Activated T-cell treated with anti-CD3 and anti-CD28 coated beads, Interleukin-2, amount 50 U/mL, for 4 hours (primary cell): Measurements from ENCODE around the gene DLX2. TPM values are rescaled to one million over a fixed set of nuclear protein-coding genes. Genes with fewer than 3 reads are reported as not detected.
"Not testable (repeated sequence)": the region's sequence is repeated elsewhere in the genome, so short reads cannot be mapped to it uniquely, and the experiment has no call there.

ENCODE experiments used
- ATAC-seq, 2 donors: fragments of 200-7000 bp; cut with Tn5 transposase; one replicate each; pipeline ENCODE4 v1.10.0; 2021
- DNase-seq: peaks from one replicate; pipeline ENCODE4 v3.0.0-alpha.2; 2020
- H3K27me3 Mint-ChIP-seq: one replicate; pipeline ENCODE4 v1.8.0; 2021; ENCODE audit warnings: low read depth, mixed read lengths
- H3K36me3 Mint-ChIP-seq: one replicate; pipeline ENCODE4 v1.8.0; 2022; ENCODE audit warnings: mixed read lengths; ENCODE audit not compliant: insufficient read depth
- H3K4me1 Mint-ChIP-seq: one replicate; pipeline ENCODE4 v1.8.0; 2021; ENCODE audit warnings: low read depth, mixed read lengths
- H3K4me3 Mint-ChIP-seq: one replicate; pipeline ENCODE4 v1.8.0; 2021; ENCODE audit warnings: mild to moderate bottlenecking, moderate library complexity, mixed read lengths
- H3K9me3 Mint-ChIP-seq: one replicate; pipeline ENCODE4 v1.8.0; 2021; ENCODE audit warnings: mixed read lengths
- total RNA-seq, 3 donors: library from RNA; stranded (reverse); gene quantifications; one replicate each; pipeline ENCODE4 v1.2.1, GENCODE V29; 2021

Gene DLX2
- total RNA-seq, 3 donors from 2014 or later = not detected

DNA sequence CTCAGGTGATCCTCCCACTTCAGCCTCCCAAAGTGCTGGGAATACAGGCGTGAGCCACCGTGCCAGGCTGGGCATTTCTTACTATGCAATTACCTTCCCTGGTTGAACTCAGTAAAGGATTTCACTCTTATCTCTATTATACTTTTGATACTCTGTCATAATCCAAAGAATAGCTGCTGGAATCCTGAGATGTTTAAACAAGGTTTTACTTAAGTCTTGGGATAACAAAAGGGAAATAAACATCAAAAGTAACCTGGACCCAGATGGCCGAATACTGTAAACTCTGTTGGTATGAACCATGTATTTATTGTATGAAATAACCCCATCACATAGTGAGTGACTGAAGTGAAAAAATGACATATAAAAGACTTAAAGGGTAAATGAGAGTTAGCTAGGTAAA is 11.9 kb upstream of the DLX2 start:
- Mint-ChIP-seq H3K36me3 (no peaks in the 10 kb centered on the region), H3K4me1 (no peaks in the 10 kb centered on the region), H3K27me3 (peaks cover 23% of the 10 kb centered on the region), H3K9me3 (no peaks in the 10 kb centered on the region), H3K4me3 (no peak overlapping the region)
- DNase-seq (no peak), ATAC-seq (no peak)

GRCh38 chr2:172114176-172114575 is 11.5 kb upstream of the DLX2 start:
- H3K36me3 Mint-ChIP-seq, H3K9me3 Mint-ChIP-seq, ATAC-seq, H3K4me1 Mint-ChIP-seq, DNase-seq, H3K4me3 Mint-ChIP-seq: not testable (repeated sequence)
- peaks cover 22% of the 10 kb centered on the region for H3K27me3 Mint-ChIP-seq

DNA sequence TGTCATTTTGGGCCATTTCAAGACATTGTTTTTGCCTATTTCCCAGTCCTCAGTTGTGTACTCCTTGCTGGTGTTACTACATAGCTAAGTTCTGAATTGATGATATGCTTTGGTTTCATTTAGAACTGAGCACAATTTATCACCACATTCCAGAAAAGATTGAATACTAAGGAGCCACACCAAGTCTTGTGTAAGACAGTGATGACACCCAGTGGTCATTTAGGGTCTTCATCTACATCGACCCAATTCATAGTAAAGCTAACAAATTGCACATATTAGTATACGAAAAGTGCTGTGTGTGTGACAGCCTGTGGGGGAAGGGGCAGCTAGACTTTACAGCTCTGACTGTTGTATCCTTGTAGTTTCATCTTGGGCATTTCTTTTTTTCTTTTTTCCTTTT is 10.9 kb upstream of the DLX2 start:
- H3K27me3 Mint-ChIP-seq = peaks cover 26% of the 10 kb centered on the region
- no peak overlapping the region for H3K4me3 Mint-ChIP-seq
- DNase-seq (no peak), ATAC-seq (no peak)
- no peaks in the 10 kb centered on the region for H3K9me3 Mint-ChIP-seq
- no peaks in the 10 kb centered on the region for H3K36me3 Mint-ChIP-seq
- peaks cover 1% of the 10 kb centered on the region for H3K4me1 Mint-ChIP-seq

DNA sequence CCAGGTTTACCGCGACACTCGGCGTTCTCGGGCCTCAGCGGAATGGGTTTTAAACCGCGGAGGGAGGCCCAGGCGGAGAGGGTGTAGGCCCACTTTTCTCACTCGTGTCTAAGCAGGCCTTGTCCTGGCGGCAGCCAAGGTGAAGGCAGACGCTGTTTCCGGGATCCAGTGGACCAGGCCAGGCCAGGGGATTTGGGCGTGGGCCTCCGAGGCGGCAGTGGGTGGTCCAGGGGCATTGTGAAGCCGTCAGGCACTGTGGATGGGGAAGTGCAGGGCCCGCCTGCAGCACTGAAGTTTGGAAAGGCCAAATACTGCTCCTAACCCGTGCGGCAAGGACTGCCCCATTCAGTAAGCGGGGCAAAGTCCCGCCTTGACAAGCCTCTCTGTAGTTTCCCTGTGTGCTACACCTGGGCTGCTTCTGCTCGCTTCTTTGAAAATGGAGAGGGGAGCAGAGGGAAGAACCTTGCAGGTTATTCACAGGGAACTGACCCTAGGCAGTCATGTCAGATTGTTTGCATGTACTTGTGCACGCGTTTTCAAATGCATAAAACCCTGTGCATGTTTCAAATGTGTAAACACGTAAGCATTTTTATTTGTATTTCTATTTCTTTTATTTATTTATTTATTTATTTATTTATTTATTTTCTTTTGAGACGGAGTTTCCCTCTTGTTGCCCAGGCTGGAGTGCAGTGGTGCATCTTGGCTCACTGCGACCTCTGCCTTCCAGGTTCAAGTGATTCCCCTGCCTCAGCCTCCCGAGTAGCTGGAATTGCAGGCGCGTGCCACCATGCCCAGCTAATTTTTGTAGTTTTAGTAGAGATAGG is 7.5 kb upstream of the DLX2 start:
- Mint-ChIP-seq H3K4me3 (no peak overlapping the region), H3K36me3 (no peaks in the 10 kb centered on the region), H3K4me1 (peaks cover 17% of the 10 kb centered on the region), H3K9me3 (no peaks in the 10 kb centered on the region), H3K27me3 (peaks cover 57% of the 10 kb centered on the region)
- DNase-seq (no peak), ATAC-seq (no peak)

DNA sequence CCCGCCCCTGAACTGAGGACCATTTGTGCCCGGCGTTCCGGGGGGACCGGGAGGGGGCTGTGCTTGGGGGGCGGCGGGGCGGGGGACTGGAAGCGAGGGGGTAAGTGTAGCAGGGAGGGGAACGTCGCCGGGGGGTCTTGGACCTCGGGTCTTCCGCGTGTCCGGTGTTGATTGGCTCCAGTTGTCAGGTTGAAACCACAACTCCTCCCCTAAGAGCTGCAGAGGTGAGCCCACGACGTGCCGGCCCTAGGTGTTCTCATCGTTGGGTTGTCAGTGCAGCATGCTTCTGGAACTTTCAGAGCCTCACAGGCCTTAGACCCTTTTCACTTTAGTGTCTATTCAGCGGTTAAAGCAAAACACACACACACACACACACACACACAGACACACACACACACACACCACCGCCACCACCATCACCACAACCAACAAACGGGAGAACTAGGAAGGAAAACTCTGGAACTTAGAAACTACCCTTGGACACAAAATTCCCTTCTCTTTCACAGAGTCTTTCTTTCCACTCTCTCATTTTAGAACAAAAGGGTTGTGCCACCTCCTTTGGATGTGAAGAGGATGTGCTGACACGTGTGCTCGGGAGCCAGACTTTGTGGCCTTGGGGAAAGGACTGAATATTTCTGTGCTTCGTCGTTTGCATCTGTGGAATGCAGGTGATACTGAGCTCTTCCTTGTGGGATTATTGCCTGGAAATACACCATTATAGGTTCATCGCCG is 6.7 kb upstream of the DLX2 start:
- Mint-ChIP-seq H3K9me3 (no peaks in the 10 kb centered on the region), H3K4me3 (no peak overlapping the region), H3K36me3 (no peaks in the 10 kb centered on the region), H3K27me3 (peaks cover 61% of the 10 kb centered on the region), H3K4me1 (peaks cover 19% of the 10 kb centered on the region)
- ATAC-seq (no peak), DNase-seq (no peak)

GRCh38 chr2:172108587-172108930 is 5.9 kb upstream of the DLX2 start:
- Mint-ChIP-seq H3K4me3 (no peak overlapping the region), H3K36me3 (no peaks in the 10 kb centered on the region), H3K4me1 (peaks cover 26% of the 10 kb centered on the region), H3K27me3 (peaks cover 66% of the 10 kb centered on the region), H3K9me3 (peaks cover 5% of the 10 kb centered on the region)
- DNase-seq (no peak), ATAC-seq (no peak)

DNA sequence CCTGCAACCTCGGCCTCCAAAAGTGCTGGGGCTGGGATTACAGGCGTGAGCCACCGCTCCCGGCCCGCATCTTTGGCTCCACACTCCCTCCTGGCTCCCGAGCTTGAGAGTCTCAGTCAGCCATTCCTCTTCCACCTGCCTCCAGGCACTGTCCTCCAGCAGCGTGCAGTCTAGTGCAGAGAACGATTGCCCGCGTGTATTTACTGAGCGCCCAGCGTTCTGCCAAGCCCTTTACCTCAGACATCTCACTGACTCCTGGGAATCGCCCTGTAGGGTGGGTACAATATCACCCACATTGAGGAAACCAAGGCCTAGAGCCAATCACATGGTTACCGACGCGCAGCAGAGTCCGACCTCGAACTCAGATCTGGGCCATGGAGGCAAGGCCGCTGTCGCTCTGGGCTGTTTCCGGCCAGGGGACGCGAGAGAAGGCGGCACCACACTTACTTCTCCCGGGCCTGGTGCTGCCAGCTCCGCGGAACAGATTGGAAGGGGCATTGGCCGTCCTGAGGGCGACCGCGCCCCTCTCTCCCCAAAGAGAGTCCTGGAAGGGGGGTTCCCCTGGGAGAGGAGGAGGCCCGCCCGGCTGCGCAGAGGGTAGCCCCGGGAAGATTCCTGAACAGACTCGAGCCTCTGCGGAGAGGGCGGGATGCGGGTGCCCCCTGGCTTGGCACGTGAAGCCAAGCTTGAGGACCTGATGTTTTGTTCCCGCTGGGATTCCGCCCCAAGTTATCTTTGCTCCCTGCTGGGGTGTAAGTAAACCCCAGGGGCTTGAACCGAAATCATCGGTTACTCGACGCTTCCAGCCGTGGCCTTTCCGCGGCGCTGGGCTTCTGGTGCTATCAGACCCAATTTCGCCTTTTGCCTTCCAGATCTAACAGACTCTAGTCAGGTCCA is 5.2 kb upstream of the DLX2 start:
- peaks cover 71% of the 10 kb centered on the region for H3K27me3 Mint-ChIP-seq
- peaks cover 5% of the 10 kb centered on the region for H3K9me3 Mint-ChIP-seq
- ATAC-seq = no peak
- H3K36me3 Mint-ChIP-seq = no peaks in the 10 kb centered on the region
- DNase-seq = no peak
- no peak overlapping the region for H3K4me3 Mint-ChIP-seq
- peaks cover 32% of the 10 kb centered on the region for H3K4me1 Mint-ChIP-seq

GRCh38 chr2:172106108-172106961 is 3.6 kb upstream of the DLX2 start:
- peaks cover 5% of the 10 kb centered on the region for H3K9me3 Mint-ChIP-seq
- H3K4me1 Mint-ChIP-seq = peaks cover 45% of the 10 kb centered on the region
- DNase-seq (peak; percentile 48), ATAC-seq (peak; percentile 29 to 33)
- H3K27me3 Mint-ChIP-seq = peaks cover 83% of the 10 kb centered on the region
- no peak overlapping the region for H3K4me3 Mint-ChIP-seq
- H3K36me3 Mint-ChIP-seq = no peaks in the 10 kb centered on the region

GRCh38 chr2:172105471-172106107 is 2.9 kb upstream of the DLX2 start:
- no peak for DNase-seq
- peaks cover 90% of the 10 kb centered on the region for H3K27me3 Mint-ChIP-seq

GRCh38 chr2:172103471-172104272 is 972 bp upstream of the DLX2 start:
- Mint-ChIP-seq H3K9me3 (peaks cover 5% of the 10 kb centered on the region), H3K4me1 (peaks cover 51% of the 10 kb centered on the region), H3K27me3 (peaks cover 84% of the 10 kb centered on the region), H3K4me3 (peak overlapping the region; percentile 75), H3K36me3 (no peaks in the 10 kb centered on the region)
- peak; percentile 69 for DNase-seq
- no peak for ATAC-seq

More at GRCh38 chr2:172105471-172106107, 2.9 kb upstream of the DLX2 start:
- Mint-ChIP-seq H3K4me3 (no peak overlapping the region), H3K36me3 (no peaks in the 10 kb centered on the region), H3K9me3 (peaks cover 5% of the 10 kb centered on the region), H3K4me1 (peaks cover 49% of the 10 kb centered on the region)
- no peak for ATAC-seq

- no peaks in the 10 kb centered on the region for H3K36me3 Mint-ChIP-seq
- no peak for DNase-seq
Measured at GRCh38 chr2:172101821-172102390, 794 bp downstream of the DLX2 start.

More at GRCh38 chr2:172101821-172102390, 794 bp downstream of the DLX2 start:
- Mint-ChIP-seq H3K4me3 (peak overlapping the region; percentile 74), H3K27me3 (peaks cover 83% of the 10 kb centered on the region), H3K9me3 (peaks cover 5% of the 10 kb centered on the region), H3K4me1 (peaks cover 54% of the 10 kb centered on the region)
- peak in 1 of 2 donors; percentile 29 for ATAC-seq
